ENCODE data around the gene SMOC2.

SMOC2 gene

GRCh38 chr6:168626046-168626602, 185.1 kb downstream of the SMOC2 start:
- DNase-seq (ENCODE audit: low spot score): no peak

- no peak for DNase-seq (ENCODE audit: low spot score)
Observed at GRCh38 chr6:168627506-168628175, 186.7 kb downstream of the SMOC2 start.

DNA sequence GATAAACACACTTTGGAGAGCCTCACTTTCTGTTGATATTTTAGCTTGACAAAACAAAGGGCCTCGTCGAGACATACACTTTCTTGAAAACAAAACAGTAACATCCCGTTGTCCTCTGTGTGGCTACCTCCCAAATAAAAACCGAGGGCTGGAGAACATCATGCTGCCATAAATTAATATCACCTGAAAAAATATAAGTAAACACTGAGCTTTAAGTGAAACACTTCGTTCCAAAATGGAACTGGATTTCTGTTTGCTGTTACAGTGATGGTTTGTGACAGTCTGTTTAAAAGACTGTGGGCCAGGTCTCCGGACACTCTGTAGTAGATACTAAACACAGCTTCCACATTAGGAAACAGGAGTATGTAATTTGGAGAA, 187.2 kb downstream of the SMOC2 start:
- DNase-seq (ENCODE audit: low spot score): no peak

DNA sequence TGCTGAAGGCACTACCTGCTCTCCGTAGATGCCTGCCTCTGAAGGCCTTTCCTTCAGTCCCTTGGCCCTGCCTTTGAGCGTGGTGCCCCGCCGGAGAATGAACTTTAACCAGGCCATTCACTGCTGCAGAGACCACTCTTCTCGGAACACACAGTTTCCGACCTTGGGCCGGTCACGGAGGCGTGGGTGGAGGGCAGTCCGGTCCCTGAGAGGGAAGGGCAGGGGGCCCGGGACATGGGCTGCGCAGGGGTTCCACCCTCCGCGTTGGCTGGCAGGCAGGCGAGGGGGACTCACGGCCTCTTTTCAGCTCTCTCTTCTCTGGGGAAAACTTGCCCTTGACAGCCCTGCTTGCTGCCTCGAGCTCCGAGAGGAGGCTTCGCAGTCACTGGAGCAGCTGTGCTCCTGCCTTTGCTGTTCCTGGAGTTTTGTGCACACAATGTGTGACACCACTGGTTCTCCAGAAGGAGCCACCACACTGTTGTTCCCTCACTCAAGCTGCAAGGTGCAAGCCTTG, 187.8 kb downstream of the SMOC2 start:
- DNase-seq (ENCODE audit: low spot score): no peak

- no peak for DNase-seq (ENCODE audit: low spot score)
Observed at GRCh38 chr6:168631564-168631963, 190.6 kb downstream of the SMOC2 start.

DNA sequence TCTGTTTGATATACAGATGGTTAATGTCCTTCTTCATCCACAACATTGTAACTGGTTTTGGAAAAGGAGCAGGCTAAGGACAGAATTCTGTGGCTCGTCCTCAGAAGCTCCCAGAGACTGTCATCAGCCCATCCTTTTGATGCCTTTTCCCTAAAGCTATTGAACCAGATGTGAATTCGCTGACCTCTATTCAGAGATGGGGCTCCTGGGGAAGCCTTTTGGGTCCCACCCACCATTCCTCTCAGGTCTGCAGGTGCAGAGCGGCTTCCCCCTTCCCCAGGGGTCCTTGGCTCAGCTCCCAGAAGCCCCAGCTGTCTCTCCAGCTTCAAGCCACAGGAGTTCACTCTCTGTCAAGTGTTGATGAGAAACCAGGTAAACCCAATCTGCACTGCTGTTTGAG, 191.7 kb downstream of the SMOC2 start:
- DNase-seq (ENCODE audit: low spot score): no peak

- no peak for DNase-seq (ENCODE audit: low spot score)
Observed at GRCh38 chr6:168634541-168635328, 193.8 kb downstream of the SMOC2 start.

DNA sequence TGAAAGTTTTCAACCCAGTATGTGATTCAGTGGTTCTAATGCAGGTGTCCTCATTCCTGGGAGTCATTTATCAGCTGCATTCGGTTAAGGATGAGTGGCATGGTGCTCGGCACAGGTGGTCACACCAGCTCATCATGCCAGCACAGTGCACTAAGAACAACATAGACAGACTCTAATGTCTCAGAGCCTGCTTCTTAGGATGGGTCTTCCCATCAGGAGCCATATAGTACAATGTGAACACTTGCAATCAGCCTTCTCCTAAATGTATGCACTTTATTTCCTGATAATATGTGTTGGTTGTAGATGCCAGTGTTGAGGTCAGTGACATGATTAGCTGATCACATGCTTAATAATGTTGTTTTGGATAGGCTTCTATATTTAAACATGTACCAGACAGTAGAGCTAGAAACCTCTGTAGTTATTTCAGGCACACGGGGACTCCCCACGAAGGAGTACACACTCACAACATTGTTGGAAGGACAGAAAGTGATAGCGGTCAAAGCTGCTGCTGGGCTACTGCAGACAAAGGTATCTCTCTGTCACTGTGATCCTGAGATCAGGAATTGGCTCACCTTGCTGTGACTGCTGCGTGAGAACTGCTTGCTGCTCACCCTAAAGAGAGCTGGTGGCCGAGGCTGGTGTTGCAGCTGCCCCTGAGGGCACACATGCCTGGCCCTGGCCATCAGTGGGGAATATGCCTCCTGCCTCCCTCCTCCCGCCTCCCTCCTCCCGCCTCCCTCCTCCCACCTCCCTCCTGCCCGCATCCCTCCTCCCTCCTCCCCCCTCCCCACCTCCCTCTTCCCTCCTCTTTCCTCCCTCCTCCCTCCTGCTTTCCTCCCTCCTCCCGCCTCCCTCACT, 195.4 kb downstream of the SMOC2 start:
- no peak for DNase-seq (ENCODE audit: low spot score)

DNA sequence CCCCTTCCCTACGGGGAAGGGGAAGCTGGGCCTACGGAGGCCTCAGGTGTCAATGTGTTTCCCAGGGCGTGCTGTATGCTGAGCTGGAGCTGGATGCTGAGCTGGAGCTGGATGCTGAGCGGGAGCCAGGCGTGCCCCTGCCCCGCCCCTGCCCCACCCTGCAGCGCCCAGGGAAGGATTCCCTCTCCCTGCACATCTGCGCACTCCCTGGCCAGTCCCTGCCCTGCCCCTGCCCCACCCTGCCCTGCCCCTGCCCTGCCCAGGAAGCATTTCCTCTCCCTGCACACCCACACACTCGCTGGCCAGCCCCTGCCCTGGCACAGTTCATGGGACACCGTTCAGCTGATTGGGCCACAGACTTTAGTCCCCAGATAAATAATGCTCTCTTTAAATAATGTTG, 196.8 kb downstream of the SMOC2 start:
- DNase-seq (ENCODE audit: low spot score): no peak

DNA sequence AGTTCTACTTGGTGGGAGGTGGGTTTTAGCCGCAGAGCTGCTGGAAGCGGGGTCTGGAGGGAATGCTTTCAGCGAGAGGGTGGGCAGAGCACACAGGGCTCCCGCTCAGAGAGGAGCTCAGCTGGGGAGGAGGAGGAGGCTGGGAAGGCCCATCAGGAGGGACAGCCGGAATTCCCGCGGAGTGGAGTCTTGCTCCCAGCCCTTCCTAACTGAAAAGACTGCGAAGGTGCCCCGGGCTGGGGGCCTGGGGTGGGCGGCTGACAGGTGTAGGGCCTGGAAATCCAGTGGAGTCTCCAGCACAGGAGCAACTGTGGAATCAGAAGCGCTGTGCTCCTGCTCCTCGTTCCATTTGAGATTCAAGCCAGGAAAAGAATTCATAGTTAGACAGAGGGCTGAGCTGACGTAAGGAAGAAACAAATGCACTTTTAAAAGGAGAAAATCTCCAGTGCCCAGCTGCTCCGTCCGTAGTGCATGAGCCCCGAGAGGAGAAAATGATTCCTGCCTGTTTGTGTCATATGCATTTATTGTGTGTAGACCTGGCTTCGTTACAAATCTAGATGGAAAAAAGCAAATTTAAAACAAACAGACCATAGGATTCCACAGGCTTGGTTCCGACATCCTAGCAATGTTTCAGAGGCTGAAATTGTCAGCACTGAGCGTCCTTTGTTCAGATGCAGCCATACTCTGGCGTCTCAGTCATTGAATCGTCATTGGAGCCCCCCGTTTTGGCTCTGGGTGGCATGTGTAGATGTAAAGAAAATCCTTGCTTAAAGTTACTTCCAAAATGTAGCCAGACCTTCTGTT, 197.7 kb downstream of the SMOC2 start:
- peak; percentile 14 for DNase-seq (ENCODE audit: low spot score)

DNA sequence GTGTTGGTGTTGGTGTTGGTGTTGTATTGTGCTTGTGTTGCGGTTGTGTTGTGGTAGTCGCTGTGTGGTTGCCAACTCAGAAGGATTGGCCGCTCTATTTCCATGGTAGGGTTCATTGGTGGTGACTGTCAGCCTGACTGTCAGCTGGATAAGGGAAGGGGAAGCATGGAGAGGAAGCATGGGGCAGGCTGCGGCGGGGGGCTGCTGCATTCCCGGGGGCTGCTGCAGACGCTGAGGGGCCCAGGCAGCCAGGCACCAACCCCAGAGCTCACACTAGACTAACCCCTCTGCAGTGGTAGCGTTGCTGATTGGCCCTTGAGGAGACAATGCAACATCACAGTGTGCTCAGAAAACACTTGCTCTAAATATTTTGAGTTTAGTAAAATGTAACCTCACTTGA, 199.2 kb downstream of the SMOC2 start:
- DNase-seq (ENCODE audit: low spot score): no peak

GRCh38 chr6:168640768-168641167, 199.8 kb downstream of the SMOC2 start:
- DNase-seq (ENCODE audit: low spot score): no peak

DNA sequence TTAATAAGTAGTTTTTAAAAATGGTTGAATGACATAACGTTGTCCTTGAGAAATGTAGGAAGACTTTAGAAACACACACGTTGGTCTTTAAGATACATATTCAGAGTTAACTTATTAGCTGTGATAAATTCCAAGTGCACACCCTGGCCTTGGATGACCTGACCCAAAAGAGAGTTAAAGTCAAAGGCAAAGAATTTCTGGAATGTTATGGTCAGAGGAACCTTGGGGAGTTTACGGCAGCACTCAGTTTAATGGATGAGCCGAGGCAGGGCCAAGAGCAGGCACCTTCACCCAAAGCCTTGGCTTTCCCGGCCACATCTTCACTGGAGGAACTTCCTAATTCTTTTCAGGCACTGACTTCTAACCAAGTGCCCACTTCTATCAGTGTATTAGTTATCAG, 200.5 kb downstream of the SMOC2 start:
- no peak for DNase-seq (ENCODE audit: low spot score)

DNA sequence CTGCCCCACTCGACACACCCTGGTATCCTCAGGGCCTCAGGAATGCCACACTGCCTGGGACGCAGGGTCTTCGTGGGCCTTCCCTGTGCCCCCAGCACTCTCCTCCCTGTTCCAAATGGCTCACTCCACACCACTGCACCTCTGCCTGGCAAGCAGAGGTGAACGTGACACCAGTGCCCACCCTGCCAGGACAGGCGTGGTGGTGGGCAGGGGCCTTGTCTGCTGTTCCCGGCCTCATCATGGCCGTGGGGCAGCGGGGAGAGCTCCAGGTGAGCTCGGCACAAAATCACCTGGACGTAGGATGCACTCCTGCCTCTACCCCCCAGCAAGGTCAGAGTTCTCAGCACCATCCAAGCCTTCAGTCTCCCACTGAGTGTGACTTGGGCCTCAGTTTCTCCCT, 202.4 kb downstream of the SMOC2 start:
- no peak for DNase-seq (ENCODE audit: low spot score)

DNA sequence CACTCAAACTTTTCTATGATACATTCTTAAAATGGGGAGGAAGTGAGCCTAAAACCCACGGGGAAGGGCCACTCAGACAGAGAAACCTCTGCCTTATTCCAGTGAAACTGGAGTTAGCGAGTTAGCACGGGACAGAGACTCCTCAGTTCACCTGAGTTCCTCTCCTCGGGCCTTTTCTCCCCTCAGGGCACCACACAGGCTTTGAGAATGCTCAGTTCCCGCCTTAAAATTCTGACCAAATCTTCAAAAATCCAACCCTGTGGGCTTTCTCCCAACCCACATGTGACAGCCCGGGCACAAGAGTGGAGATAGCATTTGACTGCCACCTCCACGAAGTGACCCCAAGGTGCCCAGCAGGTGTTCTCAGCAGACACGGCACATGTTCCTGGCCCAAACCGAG, 204.3 kb downstream of the SMOC2 start:
- DNase-seq (ENCODE audit: low spot score): no peak

DNA sequence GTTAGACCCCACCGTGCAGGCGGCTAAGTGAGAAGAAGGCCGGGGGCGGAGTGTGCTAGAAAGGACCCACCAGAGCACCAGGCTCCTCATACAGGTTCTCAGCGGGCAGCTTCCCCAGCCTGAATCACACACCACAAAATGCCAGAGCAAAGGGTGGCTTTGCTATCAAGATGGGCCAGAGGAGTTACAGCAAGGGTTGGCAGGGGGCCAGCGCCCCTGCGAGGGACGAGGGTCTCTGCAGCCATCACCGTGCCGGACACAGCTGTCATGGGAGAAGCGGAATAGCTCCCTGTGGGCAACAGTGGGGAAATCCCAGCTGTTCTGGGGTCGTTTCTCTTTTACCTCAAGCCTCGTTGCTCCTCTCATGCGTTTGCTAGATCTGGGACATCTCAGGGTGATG, 206.3 kb downstream of the SMOC2 start:
- no peak for DNase-seq (ENCODE audit: low spot score)

DNA sequence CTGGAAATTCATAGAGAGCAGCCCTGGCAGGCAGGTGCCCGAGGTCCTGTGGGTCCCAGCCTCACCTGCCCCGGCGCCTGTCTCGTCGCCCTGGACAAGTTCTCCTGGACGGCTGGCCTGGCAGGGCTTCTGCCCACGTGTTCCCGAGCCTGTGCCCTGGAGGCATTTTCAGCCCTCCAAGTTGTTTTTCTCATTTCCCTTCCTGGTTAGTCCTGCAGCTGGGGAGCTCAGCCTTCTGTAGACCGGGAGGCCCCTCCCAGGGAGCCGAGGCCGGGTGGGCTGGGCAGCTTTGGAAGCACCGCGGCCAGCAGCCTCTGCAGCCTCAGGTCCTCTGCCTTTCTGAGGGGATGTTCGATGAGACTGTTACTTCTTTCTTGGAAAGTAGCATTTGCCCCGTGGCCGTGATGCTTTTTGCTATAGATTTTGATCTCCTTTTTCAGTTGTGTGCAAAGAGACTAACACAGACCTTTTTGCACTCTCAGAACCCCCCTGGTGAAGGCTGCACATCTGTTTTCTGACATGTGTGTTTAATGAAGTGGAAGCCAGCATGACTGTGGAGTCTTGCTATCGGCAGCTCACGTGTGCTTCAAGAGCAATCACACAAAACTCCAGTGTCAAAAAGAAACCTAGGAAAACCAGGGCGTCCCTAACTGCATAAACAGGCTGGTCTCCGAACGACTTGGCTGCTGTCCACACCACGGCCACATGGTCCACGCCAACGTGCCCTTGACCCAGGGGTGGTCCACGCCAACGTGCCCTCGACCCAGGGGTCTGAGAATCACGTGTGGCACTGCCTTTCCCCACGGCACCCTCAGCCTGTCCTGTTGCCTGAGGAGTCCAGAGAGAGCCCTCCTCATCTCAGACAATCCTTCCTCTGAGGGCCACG, 207.5 kb downstream of the SMOC2 start:
- no peak for DNase-seq (ENCODE audit: low spot score)

DNA sequence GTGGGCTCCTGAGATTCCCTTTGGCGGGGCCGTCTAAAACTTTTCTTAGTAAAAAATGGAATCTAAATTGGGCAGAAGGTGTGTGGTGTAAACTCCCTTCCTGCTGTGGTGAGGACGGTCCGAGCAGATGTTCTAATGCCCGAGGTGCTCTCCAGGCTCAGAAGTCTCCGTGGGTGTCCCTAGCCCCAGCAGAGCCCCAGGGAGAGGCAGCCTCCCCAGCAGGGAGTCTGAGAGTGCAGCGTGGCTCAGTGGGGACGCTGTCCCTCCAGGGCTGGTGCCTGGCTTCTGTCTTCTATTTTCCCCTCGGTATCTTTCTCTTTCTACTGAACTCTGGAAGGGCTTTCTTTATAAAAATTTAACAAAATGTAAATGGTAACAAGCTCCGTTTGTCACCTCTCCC, 208.2 kb downstream of the SMOC2 start:
- no peak for DNase-seq (ENCODE audit: low spot score)

- no peak for DNase-seq (ENCODE audit: low spot score)
Observed at GRCh38 chr6:168650671-168651111, 209.7 kb downstream of the SMOC2 start.

GRCh38 chr6:168655462-168656152, 214.6 kb downstream of the SMOC2 start:
- no peak for DNase-seq (ENCODE audit: low spot score)

Measured in pons (tissue), 1 donor.